ENCODE measurements around the gene EML1.

Gene EML1

GRCh38 chr14:99790201-99790977 is 2.8 kb upstream of the EML1 start:
- no peaks in the 10 kb centered on the region for H3K9me3 ChIP-seq (ENCODE audit: control insufficient read depth, low read length)
- H3K9ac ChIP-seq (ENCODE audit: low read length), result no peak overlapping the region
- peaks cover 22% of the 10 kb centered on the region for H3K27me3 ChIP-seq (ENCODE audit: control insufficient read depth, insufficient read depth, low read length)
- H3K4me3 ChIP-seq (ENCODE audit: low read length), result no peak overlapping the region
- no peaks in the 10 kb centered on the region for H3K4me1 ChIP-seq (ENCODE audit: control insufficient read depth, insufficient read depth, low read length)
- no peaks in the 10 kb centered on the region for H3K36me3 ChIP-seq (ENCODE audit: control insufficient read depth, insufficient read depth, low read length)

- Histone ChIP-seq H3K9ac (ENCODE audit: low read length) (no peak overlapping the region), H3K4me3 (ENCODE audit: low read length) (no peak overlapping the region), H3K9me3 (ENCODE audit: control insufficient read depth, low read length) (no peaks in the 10 kb centered on the region), H3K36me3 (ENCODE audit: control insufficient read depth, insufficient read depth, low read length) (no peaks in the 10 kb centered on the region), H3K27me3 (ENCODE audit: control insufficient read depth, insufficient read depth, low read length) (peaks cover 28% of the 10 kb centered on the region), H3K4me1 (ENCODE audit: control insufficient read depth, insufficient read depth, low read length) (no peaks in the 10 kb centered on the region)
These were observed 2.2 kb upstream of the EML1 start for GRCh38 chr14:99790978-99791376.

GRCh38 chr14:99791476-99792209 is 1.6 kb upstream of the EML1 start:
- Histone ChIP-seq H3K27me3 (ENCODE audit: control insufficient read depth, insufficient read depth, low read length) (peaks cover 28% of the 10 kb centered on the region), H3K36me3 (ENCODE audit: control insufficient read depth, insufficient read depth, low read length) (no peaks in the 10 kb centered on the region), H3K4me3 (ENCODE audit: low read length) (no peak overlapping the region), H3K9ac (ENCODE audit: low read length) (peak overlapping the region; percentile 19), H3K9me3 (ENCODE audit: control insufficient read depth, low read length) (no peaks in the 10 kb centered on the region), H3K4me1 (ENCODE audit: control insufficient read depth, insufficient read depth, low read length) (no peaks in the 10 kb centered on the region)

DNA sequence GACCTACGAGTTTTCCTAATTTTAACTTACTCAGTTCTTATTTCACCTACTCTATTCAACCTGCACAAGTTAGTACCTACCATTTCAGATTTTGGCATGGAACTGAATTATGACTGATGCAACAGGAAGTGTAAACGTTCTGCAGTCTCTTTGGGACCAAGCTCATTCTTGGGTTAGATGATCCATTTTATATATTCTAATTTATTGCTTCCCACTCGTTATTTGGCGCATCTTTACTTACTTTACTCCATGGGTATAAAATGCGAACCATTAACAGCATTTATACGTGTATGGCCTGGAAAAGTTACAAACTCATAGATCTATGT is 1.0 kb upstream of the EML1 start:
- no peaks in the 10 kb centered on the region for H3K36me3 ChIP-seq (ENCODE audit: control insufficient read depth, insufficient read depth, low read length)
- peaks cover 28% of the 10 kb centered on the region for H3K27me3 ChIP-seq (ENCODE audit: control insufficient read depth, insufficient read depth, low read length)
- peak overlapping the region; percentile 19 for H3K9ac ChIP-seq (ENCODE audit: low read length)
- H3K4me1 ChIP-seq (ENCODE audit: control insufficient read depth, insufficient read depth, low read length), result no peaks in the 10 kb centered on the region
- H3K9me3 ChIP-seq (ENCODE audit: control insufficient read depth, low read length), result no peaks in the 10 kb centered on the region
- no peak overlapping the region for H3K4me3 ChIP-seq (ENCODE audit: low read length)

DNA sequence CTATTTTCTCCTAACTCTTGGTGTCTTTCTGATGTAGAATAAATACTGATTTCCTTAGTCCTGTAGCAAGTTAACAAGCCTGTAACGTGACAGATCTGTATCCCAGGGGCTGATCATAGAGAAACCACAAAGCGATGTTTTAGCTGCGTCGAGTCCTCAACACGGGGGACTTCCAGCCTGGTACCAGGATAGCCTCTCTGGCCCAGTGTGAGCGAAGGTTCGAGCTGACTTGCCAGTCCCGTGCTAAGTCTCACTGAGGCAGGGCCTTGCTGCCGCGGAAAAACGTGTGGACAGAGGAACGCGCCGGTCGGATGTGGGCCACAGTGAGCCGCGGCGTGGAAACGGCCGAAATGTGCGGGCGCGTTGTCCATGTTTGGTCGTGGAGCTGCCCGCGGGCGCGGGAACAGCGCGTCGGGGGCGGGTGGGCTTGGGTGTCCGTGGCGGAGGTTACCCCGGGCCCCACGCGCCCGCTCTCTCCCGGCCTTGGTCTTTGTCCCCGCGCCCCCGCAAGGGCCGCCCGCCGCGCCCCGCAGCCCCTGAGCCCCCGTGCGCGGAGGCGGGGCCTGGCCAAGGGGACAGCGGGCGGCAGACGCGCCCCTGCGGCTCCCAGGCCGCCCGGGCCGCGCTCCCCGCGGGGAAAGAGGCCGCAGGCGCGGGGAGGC is 531 bp upstream of the EML1 start:
- H3K36me3 ChIP-seq (ENCODE audit: control insufficient read depth, insufficient read depth, low read length), result no peaks in the 10 kb centered on the region
- H3K9ac ChIP-seq (ENCODE audit: low read length), result peak overlapping the region; percentile 19
- H3K9me3 ChIP-seq (ENCODE audit: control insufficient read depth, low read length), result no peaks in the 10 kb centered on the region
- no peak overlapping the region for H3K4me3 ChIP-seq (ENCODE audit: low read length)
- no peaks in the 10 kb centered on the region for H3K4me1 ChIP-seq (ENCODE audit: control insufficient read depth, insufficient read depth, low read length)
- H3K27me3 ChIP-seq (ENCODE audit: control insufficient read depth, insufficient read depth, low read length), result peaks cover 30% of the 10 kb centered on the region

DNA sequence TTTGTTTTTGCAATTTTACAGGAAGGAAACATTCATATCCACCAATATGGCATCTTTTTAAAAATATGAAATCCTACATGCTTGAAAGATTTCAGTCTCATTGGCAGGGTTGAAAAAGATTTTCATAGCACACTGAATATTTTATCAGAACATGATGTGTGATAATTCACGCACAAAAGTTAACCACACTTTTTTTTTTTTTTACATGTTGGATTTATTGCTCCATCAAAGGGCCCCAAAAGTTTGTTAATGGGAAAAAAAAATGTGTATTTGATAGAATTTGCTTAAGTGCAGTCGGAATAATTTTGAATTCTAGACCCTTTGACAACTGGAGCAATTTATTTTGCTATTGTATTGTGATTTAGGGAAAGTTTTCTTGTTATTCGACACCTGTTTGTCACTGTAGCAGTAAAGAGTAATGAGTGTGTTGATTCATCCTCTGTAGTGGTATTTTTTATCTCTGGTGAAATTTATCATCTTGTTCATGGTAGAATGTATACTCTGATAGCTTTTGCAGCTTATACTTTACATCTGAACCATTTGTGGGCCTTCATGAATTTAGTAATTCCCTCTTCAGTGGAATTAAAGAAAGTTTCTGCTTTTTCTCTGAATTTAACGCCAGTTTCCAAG is 1.1 kb downstream of the EML1 start:
- Histone ChIP-seq H3K36me3 (ENCODE audit: control insufficient read depth, insufficient read depth, low read length) (no peaks in the 10 kb centered on the region), H3K4me1 (ENCODE audit: control insufficient read depth, insufficient read depth, low read length) (no peaks in the 10 kb centered on the region), H3K9ac (ENCODE audit: low read length) (peak overlapping the region; percentile 45), H3K9me3 (ENCODE audit: control insufficient read depth, low read length) (no peaks in the 10 kb centered on the region), H3K4me3 (ENCODE audit: low read length) (no peak overlapping the region), H3K27me3 (ENCODE audit: control insufficient read depth, insufficient read depth, low read length) (peaks cover 38% of the 10 kb centered on the region)

DNA sequence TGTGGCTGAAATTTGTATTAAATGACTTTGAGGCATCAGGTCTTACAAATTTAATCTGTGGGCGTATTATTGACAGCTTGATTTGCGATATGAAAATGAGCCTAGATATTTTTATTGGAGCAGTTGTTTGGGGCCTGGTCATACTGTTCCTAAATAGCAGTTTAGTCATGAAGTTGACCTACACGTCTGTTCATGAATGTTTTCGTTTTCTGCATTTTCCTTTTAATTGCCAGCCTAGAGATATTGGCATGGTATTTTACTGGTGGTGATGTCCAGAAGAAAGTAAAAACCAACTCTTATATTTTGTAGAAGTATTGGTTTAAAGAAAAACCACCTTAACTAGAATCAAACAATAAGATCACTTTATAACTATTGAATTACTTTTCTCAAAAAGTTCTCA is 1.8 kb downstream of the EML1 start:
- Histone ChIP-seq H3K27me3 (ENCODE audit: control insufficient read depth, insufficient read depth, low read length) (peaks cover 38% of the 10 kb centered on the region), H3K36me3 (ENCODE audit: control insufficient read depth, insufficient read depth, low read length) (no peaks in the 10 kb centered on the region), H3K4me3 (ENCODE audit: low read length) (no peak overlapping the region), H3K9me3 (ENCODE audit: control insufficient read depth, low read length) (no peaks in the 10 kb centered on the region), H3K9ac (ENCODE audit: low read length) (no peak overlapping the region), H3K4me1 (ENCODE audit: control insufficient read depth, insufficient read depth, low read length) (no peaks in the 10 kb centered on the region)

GRCh38 chr14:99797231-99797630 is 4.0 kb downstream of the EML1 start:
- Histone ChIP-seq H3K9ac (ENCODE audit: low read length) (no peak overlapping the region), H3K36me3 (ENCODE audit: control insufficient read depth, insufficient read depth, low read length) (no peaks in the 10 kb centered on the region)

GRCh38 chr14:99800781-99801180 is 7.6 kb downstream of the EML1 start:
- Histone ChIP-seq H3K9me3 (ENCODE audit: control insufficient read depth, low read length) (no peaks in the 10 kb centered on the region), H3K27me3 (ENCODE audit: control insufficient read depth, insufficient read depth, low read length) (peaks cover 18% of the 10 kb centered on the region), H3K36me3 (ENCODE audit: control insufficient read depth, insufficient read depth, low read length) (no peaks in the 10 kb centered on the region), H3K4me1 (ENCODE audit: control insufficient read depth, insufficient read depth, low read length) (no peaks in the 10 kb centered on the region), H3K4me3 (ENCODE audit: low read length) (no peak overlapping the region), H3K9ac (ENCODE audit: low read length) (no peak overlapping the region)

More at GRCh38 chr14:99797231-99797630, 4.0 kb downstream of the EML1 start:
- Histone ChIP-seq H3K4me3 (ENCODE audit: low read length) (no peak overlapping the region), H3K4me1 (ENCODE audit: control insufficient read depth, insufficient read depth, low read length) (no peaks in the 10 kb centered on the region), H3K27me3 (ENCODE audit: control insufficient read depth, insufficient read depth, low read length) (peaks cover 38% of the 10 kb centered on the region), H3K9me3 (ENCODE audit: control insufficient read depth, low read length) (no peaks in the 10 kb centered on the region)

- Histone ChIP-seq H3K36me3 (ENCODE audit: control insufficient read depth, insufficient read depth, low read length) (no peaks in the 10 kb centered on the region), H3K27me3 (ENCODE audit: control insufficient read depth, insufficient read depth, low read length) (peaks cover 16% of the 10 kb centered on the region), H3K9me3 (ENCODE audit: control insufficient read depth, low read length) (no peaks in the 10 kb centered on the region), H3K4me3 (ENCODE audit: low read length) (no peak overlapping the region), H3K9ac (ENCODE audit: low read length) (no peak overlapping the region), H3K4me1 (ENCODE audit: control insufficient read depth, insufficient read depth, low read length) (no peaks in the 10 kb centered on the region)
These were observed 9.3 kb downstream of the EML1 start for GRCh38 chr14:99802301-99803105.

GRCh38 chr14:99803106-99803775 is 10.0 kb downstream of the EML1 start:
- H3K9me3 ChIP-seq (ENCODE audit: control insufficient read depth, low read length), result no peaks in the 10 kb centered on the region

More at GRCh38 chr14:99803106-99803775, 10.0 kb downstream of the EML1 start:
- Histone ChIP-seq H3K27me3 (ENCODE audit: control insufficient read depth, insufficient read depth, low read length) (peaks cover 9% of the 10 kb centered on the region), H3K9ac (ENCODE audit: low read length) (no peak overlapping the region), H3K4me1 (ENCODE audit: control insufficient read depth, insufficient read depth, low read length) (no peaks in the 10 kb centered on the region), H3K4me3 (ENCODE audit: low read length) (no peak overlapping the region), H3K36me3 (ENCODE audit: control insufficient read depth, insufficient read depth, low read length) (no peaks in the 10 kb centered on the region)

Data from mucosa of stomach (tissue), 1 donor.